H9 (cell line): ENCODE results near the gene IRS2. TPM values are rescaled to one million over a fixed set of nuclear protein-coding genes. Genes with fewer than 3 reads are reported as not detected.

ENCODE experiments used
- DNase-seq: peaks from one replicate; pipeline ENCODE4 v3.0.0-alpha.2; 2017
- H2AFZ ChIP-seq: one replicate; pipeline ENCODE4 v1.6.1; 2013; ENCODE audit warnings: mild to moderate bottlenecking, low read length, control low read depth, moderate library complexity
- H2AK5ac ChIP-seq: 2 replicates; pipeline ENCODE4 v1.6.1; 2013; ENCODE audit warnings: low read length, control low read depth, mixed read lengths; ENCODE audit not compliant: insufficient read length
- H2BK120ac ChIP-seq: one replicate; pipeline ENCODE4 v1.6.1; 2013; ENCODE audit warnings: low read depth, mild to moderate bottlenecking, low read length, control low read depth, inconsistent platforms; ENCODE audit not compliant: poor library complexity, severe bottlenecking
- H2BK12ac ChIP-seq: 2 replicates; pipeline ENCODE4 v1.6.1; 2013; ENCODE audit warnings: low read length, control low read depth, mixed read lengths, low read depth; ENCODE audit not compliant: insufficient read length
- H2BK15ac ChIP-seq: 2 replicates; pipeline ENCODE4 v1.6.1; 2013; ENCODE audit warnings: low read depth, low read length, control low read depth
- H2BK20ac ChIP-seq: one replicate; pipeline ENCODE4 v1.6.1; 2013; ENCODE audit warnings: low read depth, mild to moderate bottlenecking, low read length, control low read depth, inconsistent platforms; ENCODE audit not compliant: poor library complexity, severe bottlenecking
- H2BK5ac ChIP-seq: 2 replicates; pipeline ENCODE4 v1.6.1; 2013; ENCODE audit warnings: low read length, control low read depth, mixed read lengths; ENCODE audit not compliant: insufficient read length
- H3K14ac ChIP-seq: 2 replicates; pipeline ENCODE4 v1.6.1; 2013; ENCODE audit warnings: low read length, control low read depth; ENCODE audit not compliant: insufficient read depth
- H3K18ac ChIP-seq: 2 replicates; pipeline ENCODE4 v1.6.1; 2013; ENCODE audit warnings: low read depth, mild to moderate bottlenecking, mixed read lengths, low read length, control low read depth; ENCODE audit not compliant: insufficient read length
- H3K23ac ChIP-seq: 2 replicates; pipeline ENCODE4 v1.6.1; 2013; ENCODE audit warnings: low read length, control low read depth, mixed read lengths, low read depth; ENCODE audit not compliant: insufficient read length
- H3K23me2 ChIP-seq: 2 replicates; pipeline ENCODE4 v1.6.1; 2013; ENCODE audit warnings: low read depth, mild to moderate bottlenecking, mixed read lengths, low read length, control low read depth; ENCODE audit not compliant: insufficient read length, poor library complexity, severe bottlenecking
- H3K27ac ChIP-seq: 2 replicates; pipeline ENCODE4 v1.5.1; 2013; ENCODE audit warnings: low read length, control low read depth, mixed read lengths, low read depth; ENCODE audit not compliant: insufficient read length
- H3K27me3 ChIP-seq: 2 replicates; pipeline ENCODE4 v1.6.1; 2013; ENCODE audit warnings: low read length, control low read depth, inconsistent platforms; ENCODE audit not compliant: insufficient read depth
- H3K4ac ChIP-seq: 2 replicates; pipeline ENCODE4 v1.6.1; 2013; ENCODE audit warnings: low read depth, mild to moderate bottlenecking, control low read depth, inconsistent platforms, low read length, moderate library complexity
- H3K4me1 ChIP-seq: 2 replicates; pipeline ENCODE4 v1.6.1; 2013; ENCODE audit warnings: low read length, control low read depth, inconsistent platforms; ENCODE audit not compliant: insufficient read depth
- H3K4me2 ChIP-seq: 2 replicates; pipeline ENCODE4 v1.6.1; 2013; ENCODE audit warnings: low read length, control low read depth, mixed read lengths; ENCODE audit not compliant: insufficient read length, insufficient read depth
- H3K56ac ChIP-seq: 2 replicates; pipeline ENCODE4 v1.6.1; 2013; ENCODE audit warnings: low read depth, mild to moderate bottlenecking, mixed read lengths, low read length, control low read depth; ENCODE audit not compliant: insufficient read length
- H3K79me1 ChIP-seq: 2 replicates; pipeline ENCODE4 v1.6.1; 2013; ENCODE audit warnings: low read depth, mild to moderate bottlenecking, moderate library complexity, low read length, control low read depth, inconsistent platforms; ENCODE audit not compliant: insufficient read depth, poor library complexity, severe bottlenecking
- H3K79me2 ChIP-seq: 2 replicates; pipeline ENCODE4 v1.6.1; 2013; ENCODE audit warnings: low read length, control low read depth, inconsistent platforms; ENCODE audit not compliant: insufficient read depth
- H3K9ac ChIP-seq: 2 replicates; pipeline ENCODE4 v1.6.1; 2013; ENCODE audit warnings: low read length, control low read depth, mixed read lengths; ENCODE audit not compliant: insufficient read length; ENCODE audit errors: extremely low read depth
- H3K9me3 ChIP-seq: one replicate; pipeline ENCODE4 v1.6.1; 2013; ENCODE audit warnings: low read depth, low read length, inconsistent platforms; ENCODE audit not compliant: control insufficient read depth
- H3T11ph ChIP-seq: one replicate; pipeline ENCODE4 v1.6.1; 2013; ENCODE audit warnings: mild to moderate bottlenecking, low read length, control low read depth, inconsistent platforms
- H4K20me1 ChIP-seq: one replicate; pipeline ENCODE4 v1.6.1; 2013; ENCODE audit not compliant: control insufficient read depth, insufficient read length, insufficient read depth
- H4K5ac ChIP-seq: 2 replicates; pipeline ENCODE4 v1.6.1; 2013; ENCODE audit warnings: low read depth, mild to moderate bottlenecking, mixed read lengths, low read length, control low read depth; ENCODE audit not compliant: insufficient read length
- H4K8ac ChIP-seq: replicated peaks from 2 replicates; pipeline ENCODE4 v1.6.1; 2013; ENCODE audit warnings: low read length, control low read depth, mixed read lengths, low read depth; ENCODE audit not compliant: insufficient read length
- H4K91ac ChIP-seq: 2 replicates; pipeline ENCODE4 v1.6.1; 2013; ENCODE audit warnings: low read depth, mild to moderate bottlenecking, moderate library complexity, mixed read lengths, low read length, control low read depth; ENCODE audit not compliant: insufficient read length
- H3K27ac Mint-ChIP-seq, 3 experiments: 2 replicates in 2 of 3; 3 replicates in 1 of 3; pipeline ENCODE4 v1.8.0; 2020 to 2021; ENCODE audit warnings: mixed read lengths in 3 of 3, mild to moderate bottlenecking in 1 of 3, moderate library complexity in 1 of 3
- H3K27me3 Mint-ChIP-seq: 2 replicates; pipeline ENCODE4 v1.8.0; 2021; ENCODE audit warnings: low read depth, mild to moderate bottlenecking, moderate library complexity, mixed read lengths
- H3K36me3 Mint-ChIP-seq, 3 experiments: 2 replicates in 2 of 3; 3 replicates in 1 of 3; pipeline ENCODE4 v1.8.0; 2020 to 2021; ENCODE audit warnings: low read depth in 3 of 3, mixed read lengths in 3 of 3; ENCODE audit not compliant: insufficient read depth in 1 of 3
- H3K4me1 Mint-ChIP-seq, 2 experiments: 2 replicates each; pipeline ENCODE4 v1.8.0; 2020; ENCODE audit warnings: mixed read lengths in 2 of 2
- H3K4me3 Mint-ChIP-seq, 2 experiments: 2 replicates in 1 of 2; 3 replicates in 1 of 2; pipeline ENCODE4 v1.8.0; 2020 to 2021; ENCODE audit warnings: mild to moderate bottlenecking in 2 of 2, mixed read lengths in 2 of 2, moderate library complexity in 1 of 2
- H3K9me3 Mint-ChIP-seq, 2 experiments: 2 replicates in 1 of 2; 3 replicates in 1 of 2; pipeline ENCODE4 v1.8.0; 2020; ENCODE audit warnings: mild to moderate bottlenecking in 2 of 2, mixed read lengths in 2 of 2, moderate library complexity in 1 of 2
- WGBS: extraction: QIAGEN DNeasy Blood & Tissue Kit; methylation state at CpG from one replicate; pipeline ENCODE4 v1.1.7; 2013; ENCODE audit warnings: missing lambda C conversion rate, low lambda C conversion rate, mixed read lengths; ENCODE audit not compliant: insufficient read length; ENCODE audit errors: extremely low coverage; 5-methylcytosine and 5-hydroxymethylcytosine counted together
- total RNA-seq: library from RNA; stranded (reverse); gene quantifications from 2 replicates; pipeline ENCODE4 v1.2.1, GENCODE V29; 2021
- TF ChIP-seq, protein P1 (sequence below): fragments of 200-600 bp; sonication (generic); conservative IDR thresholded peaks from 3 replicates; pipeline ENCODE4 v1.8.0; 2021; ENCODE audit warnings: antibody characterized with exemption, mild to moderate bottlenecking

IRS2 gene
- total RNA-seq, 1 experiment from 2014 or later: 10.1 TPM

DNA sequence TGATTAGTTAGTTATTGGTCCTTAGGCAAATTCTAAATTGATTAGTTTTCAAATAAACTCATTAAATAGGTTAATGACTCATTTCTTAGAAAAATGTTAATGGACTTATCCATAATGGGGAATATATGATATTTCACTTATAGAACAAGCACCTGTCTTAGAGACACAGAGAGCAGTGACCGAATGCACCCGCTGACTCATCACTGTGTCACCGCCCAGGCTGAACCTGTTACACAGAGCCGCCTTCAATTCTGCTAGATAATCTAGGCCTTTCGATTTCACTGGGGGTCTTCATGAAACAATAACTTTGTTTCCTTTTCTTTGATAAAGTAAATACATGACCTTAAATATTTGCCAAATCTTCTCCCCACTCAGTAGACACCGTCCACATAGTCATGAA is 13.1 kb downstream of the IRS2 start:
- Mint-ChIP-seq H3K4me3 (no peak overlapping the region), H3K36me3 (peaks cover 11 to 24% (median 23%) of the 10 kb centered on the region in 3 experiments; a peak in 6 of 7 replicates), H3K4me1 (peaks cover 11 to 12% of the 10 kb centered on the region in 2 experiments), H3K27ac (no peak overlapping the region; a peak in 1 of 7 replicates), H3K9me3 (no peaks in the 10 kb centered on the region), H3K27me3 (no peaks in the 10 kb centered on the region)
- H3K23me2 ChIP-seq: no peaks in the 10 kb centered on the region
- no peak overlapping the region for H4K8ac ChIP-seq
- H4K20me1 ChIP-seq: no peaks in the 10 kb centered on the region
- H3K27ac ChIP-seq: no peak overlapping the region
- no peak overlapping the region for H4K5ac ChIP-seq
- H2BK20ac ChIP-seq: no peak overlapping the region
- no peaks in the 10 kb centered on the region for H3K27me3 ChIP-seq
- no peak overlapping the region for H2BK5ac ChIP-seq
- no peak overlapping the region for H3K4me2 ChIP-seq
- H3T11ph ChIP-seq: no peak overlapping the region
- H4K91ac ChIP-seq: no peak overlapping the region
- H3K18ac ChIP-seq: no peak overlapping the region
- no peak for DNase-seq
- no peak overlapping the region for H2BK120ac ChIP-seq
- TF ChIP-seq, protein P1, sequence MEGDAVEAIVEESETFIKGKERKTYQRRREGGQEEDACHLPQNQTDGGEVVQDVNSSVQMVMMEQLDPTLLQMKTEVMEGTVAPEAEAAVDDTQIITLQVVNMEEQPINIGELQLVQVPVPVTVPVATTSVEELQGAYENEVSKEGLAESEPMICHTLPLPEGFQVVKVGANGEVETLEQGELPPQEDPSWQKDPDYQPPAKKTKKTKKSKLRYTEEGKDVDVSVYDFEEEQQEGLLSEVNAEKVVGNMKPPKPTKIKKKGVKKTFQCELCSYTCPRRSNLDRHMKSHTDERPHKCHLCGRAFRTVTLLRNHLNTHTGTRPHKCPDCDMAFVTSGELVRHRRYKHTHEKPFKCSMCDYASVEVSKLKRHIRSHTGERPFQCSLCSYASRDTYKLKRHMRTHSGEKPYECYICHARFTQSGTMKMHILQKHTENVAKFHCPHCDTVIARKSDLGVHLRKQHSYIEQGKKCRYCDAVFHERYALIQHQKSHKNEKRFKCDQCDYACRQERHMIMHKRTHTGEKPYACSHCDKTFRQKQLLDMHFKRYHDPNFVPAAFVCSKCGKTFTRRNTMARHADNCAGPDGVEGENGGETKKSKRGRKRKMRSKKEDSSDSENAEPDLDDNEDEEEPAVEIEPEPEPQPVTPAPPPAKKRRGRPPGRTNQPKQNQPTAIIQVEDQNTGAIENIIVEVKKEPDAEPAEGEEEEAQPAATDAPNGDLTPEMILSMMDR: no peak
- no peak overlapping the region for H2AFZ ChIP-seq
- no peak overlapping the region for H2BK12ac ChIP-seq
- no CpG with 5 or more reads among the region's 6 CpGs for WGBS
- no peaks in the 10 kb centered on the region for H3K9me3 ChIP-seq
- no peak overlapping the region for H3K9ac ChIP-seq
- H3K4me1 ChIP-seq: no peaks in the 10 kb centered on the region; the same call in none of the 2 replicates
- H3K79me1 ChIP-seq: no peaks in the 10 kb centered on the region
- no peak overlapping the region for H3K23ac ChIP-seq
- no peaks in the 10 kb centered on the region; the same call in 1 of the 2 replicates for H3K79me2 ChIP-seq
- no peak overlapping the region for H2BK15ac ChIP-seq
- H3K14ac ChIP-seq: no peak overlapping the region
- H2AK5ac ChIP-seq: no peak overlapping the region
- no peak overlapping the region for H3K56ac ChIP-seq
- no peak overlapping the region for H3K4ac ChIP-seq
